ENCODE results near the gene CSF1R. TPM values are rescaled to one million over a fixed set of nuclear protein-coding genes. Genes with fewer than 3 reads are reported as not detected.

Gene CSF1R
- total and polyA plus RNA-seq, 10 donors = 23.1 to 429 (median 291) TPM

DNA sequence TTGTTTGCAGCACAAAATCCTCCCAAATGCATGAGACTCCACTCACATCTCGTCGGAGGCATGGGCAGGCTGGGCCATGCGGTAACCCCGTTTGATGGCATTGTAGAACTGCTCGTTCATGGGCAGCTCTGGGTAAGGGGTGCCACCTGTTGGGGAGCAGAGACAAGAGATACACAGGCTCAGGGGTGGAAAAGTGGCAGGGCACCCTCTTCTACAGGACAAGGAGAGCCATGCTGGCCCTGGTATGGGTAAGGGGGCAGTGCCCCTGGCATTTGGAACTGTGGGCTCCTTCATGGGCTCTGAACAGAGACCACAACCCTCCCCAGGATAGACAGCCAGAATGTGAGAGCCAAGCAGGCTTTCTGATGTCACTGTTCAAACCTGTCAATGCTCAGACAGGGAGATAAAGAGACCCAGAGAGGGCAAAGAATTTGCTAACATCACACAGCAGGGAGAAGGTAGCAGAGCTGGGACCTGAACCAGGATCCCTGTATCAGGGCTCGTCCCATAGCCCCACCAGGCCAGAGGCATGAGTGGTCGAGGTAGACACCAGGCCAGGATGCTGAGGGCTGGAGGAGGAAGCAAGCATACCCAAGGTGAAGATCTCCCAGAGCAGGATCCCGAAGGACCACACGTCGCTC is 33.2 kb upstream of the CSF1R start:
- DNase-seq = peak; percentile 63
- TF ChIP-seq POLR2A (IDR thresholded peaks at IDR 0.05) (no peak), POLR2AphosphoS5 (IDR thresholded peaks at IDR 0.05) (no peak)
- TF ChIP-seq, protein P1, sequence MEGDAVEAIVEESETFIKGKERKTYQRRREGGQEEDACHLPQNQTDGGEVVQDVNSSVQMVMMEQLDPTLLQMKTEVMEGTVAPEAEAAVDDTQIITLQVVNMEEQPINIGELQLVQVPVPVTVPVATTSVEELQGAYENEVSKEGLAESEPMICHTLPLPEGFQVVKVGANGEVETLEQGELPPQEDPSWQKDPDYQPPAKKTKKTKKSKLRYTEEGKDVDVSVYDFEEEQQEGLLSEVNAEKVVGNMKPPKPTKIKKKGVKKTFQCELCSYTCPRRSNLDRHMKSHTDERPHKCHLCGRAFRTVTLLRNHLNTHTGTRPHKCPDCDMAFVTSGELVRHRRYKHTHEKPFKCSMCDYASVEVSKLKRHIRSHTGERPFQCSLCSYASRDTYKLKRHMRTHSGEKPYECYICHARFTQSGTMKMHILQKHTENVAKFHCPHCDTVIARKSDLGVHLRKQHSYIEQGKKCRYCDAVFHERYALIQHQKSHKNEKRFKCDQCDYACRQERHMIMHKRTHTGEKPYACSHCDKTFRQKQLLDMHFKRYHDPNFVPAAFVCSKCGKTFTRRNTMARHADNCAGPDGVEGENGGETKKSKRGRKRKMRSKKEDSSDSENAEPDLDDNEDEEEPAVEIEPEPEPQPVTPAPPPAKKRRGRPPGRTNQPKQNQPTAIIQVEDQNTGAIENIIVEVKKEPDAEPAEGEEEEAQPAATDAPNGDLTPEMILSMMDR (IDR thresholded peaks at IDR 0.05 in 8 of 11, conservative IDR thresholded peaks at IDR 0.05 in 3 of 11) = no peak
- H3K27me3 ChIP-seq (replicated peaks in 1 of 7) = no peaks in the 10 kb centered on the region
- no peaks in the 10 kb centered on the region for H3K9me3 ChIP-seq
- H3K4me3 ChIP-seq = no peak overlapping the region
- H3K4me1 ChIP-seq = peaks cover 0 to 25% (median 6%) of the 10 kb centered on the region in 6 donors
- H3K27ac ChIP-seq = no peak overlapping the region
- H3K36me3 ChIP-seq = peaks cover 0 to 94% (median 0%) of the 10 kb centered on the region in 6 donors
- intact Hi-C loops (cut with DNase I; ENCODE audit: low total_unique reads) = no loop called here
- 67 to 78% (median 68%) methylated on average over 10 of the region's 10 CpGs for WGBS, 5 donors

DNA sequence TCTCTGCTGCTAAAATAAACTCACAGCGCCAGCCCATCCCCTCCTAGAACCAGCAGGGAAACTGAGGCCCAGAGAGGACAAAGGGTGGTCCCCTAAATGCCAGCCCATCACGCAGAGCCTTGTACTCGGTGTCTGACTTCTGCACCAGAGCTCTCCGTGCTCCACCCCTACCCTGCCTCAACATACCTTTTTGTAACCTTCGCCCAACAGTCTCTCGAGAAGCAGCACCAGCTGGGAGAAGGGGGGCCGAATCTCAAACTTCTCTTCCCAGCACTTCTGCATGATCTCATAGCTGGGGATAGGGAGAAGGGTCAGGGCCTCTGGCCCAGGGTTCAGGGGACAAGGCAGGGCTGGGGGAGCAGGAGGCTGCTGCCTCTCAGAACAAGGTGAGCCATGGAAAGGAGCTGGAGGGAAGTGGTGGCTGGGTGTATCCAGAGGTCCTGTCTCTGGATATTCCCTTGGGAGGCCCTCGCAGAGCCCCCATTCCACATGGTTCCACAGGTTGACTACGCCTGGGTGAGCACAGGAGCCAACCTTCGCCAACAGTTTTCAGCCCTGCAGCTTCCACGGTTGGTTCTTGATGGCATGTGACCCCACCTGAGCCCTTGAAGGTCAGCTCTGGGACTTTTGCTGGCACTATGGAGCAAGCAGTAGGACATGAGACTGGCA is 32.3 kb upstream of the CSF1R start:
- no peak for DNase-seq
- intact Hi-C loops (cut with DNase I; ENCODE audit: low total_unique reads) = no loop called here
- no peaks in the 10 kb centered on the region for H3K9me3 ChIP-seq
- H3K27me3 ChIP-seq (replicated peaks in 1 of 7) = no peaks in the 10 kb centered on the region
- H3K4me1 ChIP-seq = peaks cover 0 to 17% (median 5%) of the 10 kb centered on the region in 6 donors
- 81 to 88% (median 84%) methylated on average over 9 to 11 of the region's 11 CpGs for WGBS, 5 donors
- no peak overlapping the region for H3K27ac ChIP-seq
- H3K4me3 ChIP-seq = no peak overlapping the region
- H3K36me3 ChIP-seq = peaks cover 0 to 92% (median 0%) of the 10 kb centered on the region in 6 donors
- TF ChIP-seq POLR2AphosphoS5 (IDR thresholded peaks at IDR 0.05) (no peak), POLR2A (IDR thresholded peaks at IDR 0.05) (no peak)
- TF ChIP-seq, protein P1 (IDR thresholded peaks at IDR 0.05 in 8 of 11, conservative IDR thresholded peaks at IDR 0.05 in 3 of 11) = no peak

DNA sequence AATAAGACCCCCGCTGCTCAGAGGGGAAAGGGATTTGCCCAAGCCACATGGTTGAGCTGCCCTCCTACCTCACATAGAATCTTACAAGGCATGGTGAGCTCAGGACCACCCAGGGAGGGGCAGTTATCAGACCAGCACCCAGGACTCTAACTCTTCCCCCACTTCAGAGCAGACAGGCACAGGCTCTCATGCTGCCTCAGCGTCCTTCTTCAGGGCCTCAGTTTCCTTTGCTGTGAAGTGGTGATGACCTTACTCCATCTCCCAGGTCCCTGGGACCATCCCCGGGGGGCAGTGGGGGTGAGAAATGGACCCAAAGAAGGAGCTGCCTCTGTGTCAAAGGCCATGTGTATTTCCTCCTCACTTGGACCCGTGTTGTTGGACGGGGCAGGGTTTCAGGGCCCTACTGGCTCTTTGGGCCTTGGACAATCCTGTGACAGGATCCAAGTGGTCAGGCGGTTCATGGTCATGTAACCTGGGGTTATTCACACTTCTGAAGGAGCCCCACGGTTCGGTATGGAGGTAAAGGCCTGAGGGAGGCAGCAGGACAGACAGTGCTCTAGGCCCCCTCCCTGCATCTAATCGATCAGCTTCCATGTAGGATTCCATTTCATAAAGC is 31.7 kb upstream of the CSF1R start:
- Histone ChIP-seq H3K4me3 (no peak overlapping the region), H3K27me3 (replicated peaks in 1 of 7) (no peaks in the 10 kb centered on the region), H3K9me3 (no peaks in the 10 kb centered on the region), H3K4me1 (peaks cover 0 to 18% (median 7%) of the 10 kb centered on the region in 6 donors), H3K27ac (no peak overlapping the region), H3K36me3 (peaks cover 0 to 88% (median 0%) of the 10 kb centered on the region in 6 donors)
- DNase-seq = no peak
- 81 to 92% (median 87%) methylated on average over 9 of the region's 9 CpGs for WGBS, 5 donors
- intact Hi-C loops (cut with DNase I; ENCODE audit: low total_unique reads) = no loop called here
- TF ChIP-seq, protein P1 (IDR thresholded peaks at IDR 0.05 in 8 of 11, conservative IDR thresholded peaks at IDR 0.05 in 3 of 11) = no peak
- TF ChIP-seq POLR2A (IDR thresholded peaks at IDR 0.05) (no peak), POLR2AphosphoS5 (IDR thresholded peaks at IDR 0.05) (no peak)

Measured in spleen (tissue), 11 donors.